Left ventricle myocardium inferior (tissue), 1 donor: ENCODE results near the gene WWC2. TPM values are rescaled to one million over a fixed set of nuclear protein-coding genes. Genes with fewer than 3 reads are reported as not detected.

Experiments
- DNase-seq: peaks from one replicate; pipeline ENCODE4 v3.0.0-alpha.2; 2020
- H3K27ac ChIP-seq: fragments of 200-600 bp; replicated peaks from 2 replicates; pipeline ENCODE4 v1.8.0; 2021
- H3K27me3 ChIP-seq: fragments of 200-600 bp; 2 replicates; pipeline ENCODE4 v1.8.0; 2021; ENCODE audit warnings: low read depth
- H3K36me3 ChIP-seq: fragments of 200-600 bp; 2 replicates; pipeline ENCODE4 v1.8.0; 2021
- H3K4me1 ChIP-seq: fragments of 200-600 bp; 2 replicates; pipeline ENCODE4 v1.8.0; 2021
- H3K4me3 ChIP-seq: fragments of 200-600 bp; 2 replicates; pipeline ENCODE4 v1.8.0; 2021; ENCODE audit warnings: mild to moderate bottlenecking, moderate library complexity
- H3K9me3 ChIP-seq: fragments of 200-600 bp; replicated peaks from 2 replicates; pipeline ENCODE4 v1.8.0; 2021
- CTCF ChIP-seq: fragments of 200-600 bp; IDR thresholded peaks from 2 replicates; pipeline ENCODE4 v1.8.0; 2021; ENCODE audit warnings: antibody characterized with exemption, mild to moderate bottlenecking, borderline replicate concordance
- intact Hi-C: fragments of 100-400 bp; cut with micrococcal nuclease; formaldehyde crosslinking; loops from one replicate; pipeline ENCODE4 v1.11.0; 2022
- total RNA-seq: library from RNA; stranded (reverse); fragmentation: NEBNext Ultra II Directional; extraction: Animal tissue kit (Norgen Biotek cat#: 25700); gene quantifications from one replicate; pipeline ENCODE4 v1.2.1, GENCODE V29; 2021
- donor health status: DM: no; HTN: yes; CAD: no; lungs with severe emphysema.

Gene WWC2
- total RNA-seq, 1 donor from 2014 or later: 42.3 TPM

- no peak for DNase-seq
- intact Hi-C loops: no loop called here
- Histone ChIP-seq H3K27me3 (peaks cover 17% of the 10 kb centered on the region), H3K9me3 (no peaks in the 10 kb centered on the region), H3K27ac (no peak overlapping the region), H3K4me1 (no peaks in the 10 kb centered on the region), H3K36me3 (no peaks in the 10 kb centered on the region), H3K4me3 (no peak overlapping the region)
- no peak for TF ChIP-seq CTCF
Measured at GRCh38 chr4:183356173-183356830, 257.2 kb downstream of the WWC2 start.

- Histone ChIP-seq H3K27me3 (peaks cover 10% of the 10 kb centered on the region), H3K4me1 (no peaks in the 10 kb centered on the region), H3K4me3 (no peak overlapping the region), H3K9me3 (no peaks in the 10 kb centered on the region), H3K27ac (no peak overlapping the region), H3K36me3 (no peaks in the 10 kb centered on the region)
- TF ChIP-seq CTCF: no peak
- DNase-seq: no peak
- intact Hi-C loops: no loop called here
Measured at GRCh38 chr4:183356931-183357675, 258.0 kb downstream of the WWC2 start.

- Histone ChIP-seq H3K27me3 (peaks cover 8% of the 10 kb centered on the region), H3K36me3 (no peaks in the 10 kb centered on the region), H3K4me3 (no peak overlapping the region), H3K9me3 (no peaks in the 10 kb centered on the region), H3K4me1 (no peaks in the 10 kb centered on the region), H3K27ac (no peak overlapping the region)
- intact Hi-C loops: no loop called here
- TF ChIP-seq CTCF: no peak
- no peak for DNase-seq
Measured at GRCh38 chr4:183358215-183358755, 259.2 kb downstream of the WWC2 start.

- DNase-seq: no peak
- H3K4me3 ChIP-seq: no peak overlapping the region
Measured at GRCh38 chr4:183360161-183360919, 261.3 kb downstream of the WWC2 start.

More at GRCh38 chr4:183360161-183360919, 261.3 kb downstream of the WWC2 start:
- no peaks in the 10 kb centered on the region for H3K27me3 ChIP-seq
- no peak overlapping the region for H3K27ac ChIP-seq
- intact Hi-C loops: no loop called here
- no peaks in the 10 kb centered on the region for H3K36me3 ChIP-seq
- H3K4me1 ChIP-seq: no peaks in the 10 kb centered on the region
- no peak for TF ChIP-seq CTCF
- no peaks in the 10 kb centered on the region for H3K9me3 ChIP-seq
